ENCODE results near the gene PHF10.

DNA sequence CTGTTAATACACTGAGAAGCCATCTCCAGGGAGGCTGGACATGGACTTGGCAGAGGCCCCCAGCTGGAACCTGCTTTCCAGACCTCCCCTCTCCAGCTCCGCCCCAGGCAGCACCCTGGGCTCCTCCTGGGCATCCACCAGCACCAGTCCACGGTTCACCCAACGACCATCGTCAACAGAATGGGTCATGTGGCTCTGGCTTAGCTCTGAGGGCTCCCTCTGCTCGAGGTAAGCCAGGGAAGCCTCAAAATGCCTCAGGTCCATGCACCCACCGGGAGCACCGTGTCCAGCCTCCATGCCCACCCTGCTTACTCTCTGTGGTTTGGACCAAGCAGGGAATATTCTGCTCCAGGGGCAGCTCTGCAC, 62.9 kb downstream of the PHF10 start:
- TF ChIP-seq, protein P1, sequence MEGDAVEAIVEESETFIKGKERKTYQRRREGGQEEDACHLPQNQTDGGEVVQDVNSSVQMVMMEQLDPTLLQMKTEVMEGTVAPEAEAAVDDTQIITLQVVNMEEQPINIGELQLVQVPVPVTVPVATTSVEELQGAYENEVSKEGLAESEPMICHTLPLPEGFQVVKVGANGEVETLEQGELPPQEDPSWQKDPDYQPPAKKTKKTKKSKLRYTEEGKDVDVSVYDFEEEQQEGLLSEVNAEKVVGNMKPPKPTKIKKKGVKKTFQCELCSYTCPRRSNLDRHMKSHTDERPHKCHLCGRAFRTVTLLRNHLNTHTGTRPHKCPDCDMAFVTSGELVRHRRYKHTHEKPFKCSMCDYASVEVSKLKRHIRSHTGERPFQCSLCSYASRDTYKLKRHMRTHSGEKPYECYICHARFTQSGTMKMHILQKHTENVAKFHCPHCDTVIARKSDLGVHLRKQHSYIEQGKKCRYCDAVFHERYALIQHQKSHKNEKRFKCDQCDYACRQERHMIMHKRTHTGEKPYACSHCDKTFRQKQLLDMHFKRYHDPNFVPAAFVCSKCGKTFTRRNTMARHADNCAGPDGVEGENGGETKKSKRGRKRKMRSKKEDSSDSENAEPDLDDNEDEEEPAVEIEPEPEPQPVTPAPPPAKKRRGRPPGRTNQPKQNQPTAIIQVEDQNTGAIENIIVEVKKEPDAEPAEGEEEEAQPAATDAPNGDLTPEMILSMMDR (IDR thresholded peaks at IDR 0.05): no peak
- no peak for TF ChIP-seq EP300 (IDR thresholded peaks at IDR 0.05)
- TF ChIP-seq POLR2A (IDR thresholded peaks at IDR 0.05): no peak
- TF ChIP-seq POLR2AphosphoS5 (IDR thresholded peaks at IDR 0.05): no peak
